Thyroid gland (tissue), 4 donors: ENCODE measurements around the gene SLF1. TPM values are rescaled to one million over a fixed set of nuclear protein-coding genes. Genes with fewer than 3 reads are reported as not detected.
A peak's percentile ranks its signal among the peaks of the same experiment; 100 is the strongest.

ENCODE experiments used
- DNase-seq, 2 donors: peaks; one replicate each; pipeline ENCODE4 v3.0.0-alpha.2; 2019
- H3K27ac ChIP-seq, 3 donors: fragments of 200-600 bp; sonication (generic); 1 replicate in 2 of 3; 2 replicates in 1 of 3; pipeline ENCODE4 v1.5.1; 2016 to 2019; ENCODE audit warnings: mild to moderate bottlenecking in 1 of 3, moderate library complexity in 1 of 3
- H3K27me3 ChIP-seq: fragments of 200-600 bp; sonication (generic); one replicate; pipeline ENCODE4 v1.5.1; 2019
- H3K36me3 ChIP-seq, 2 donors: fragments of 200-600 bp; sonication (generic); one replicate each; pipeline ENCODE4 v1.5.1; 2016 to 2019
- H3K4me1 ChIP-seq, 2 donors: fragments of 200-600 bp; sonication (generic); one replicate each; pipeline ENCODE4 v1.5.1; 2017 to 2019
- H3K4me3 ChIP-seq, 3 donors: fragments of 200-600 bp; sonication (generic); replicated peaks in 1 of 3; 1 replicate in 2 of 3; 2 replicates in 1 of 3; pipeline ENCODE4 v1.5.1; 2016; ENCODE audit warnings: mild to moderate bottlenecking in 1 of 3
- H3K9me3 ChIP-seq: fragments of 200-600 bp; sonication (generic); one replicate; pipeline ENCODE4 v1.5.1; 2017
- POLR2A ChIP-seq, 2 donors: fragments of 450-650 bp; IDR thresholded peaks; one replicate each; pipeline ENCODE4 v1.6.1; 2017; ENCODE audit warnings: antibody characterized with exemption in 2 of 2, mild to moderate bottlenecking in 2 of 2, moderate library complexity in 1 of 2
- WGBS, 2 donors: methylation state at CpG; one replicate each; pipeline ENCODE4 v1.1.5; 2017; 5-methylcytosine and 5-hydroxymethylcytosine counted together
- intact Hi-C: fragments of 100-400 bp; cut with DNase I; formaldehyde crosslinking; loops from one replicate; pipeline ENCODE4 v1.15.1; 2023
- total RNA-seq, 4 donors: library from RNA; depleted of rRNA; stranded (reverse); fragments of >200 nt; gene quantifications; one replicate each; pipeline ENCODE4 v1.2.3, GENCODE V29; 2016
- TF ChIP-seq, protein P1 (sequence below), 6 experiments: fragments of 200-600 bp in 3 of 6; fragments of 450-650 bp in 3 of 6; sonication (generic) in 3 of 6; IDR thresholded peaks; one replicate each; pipeline ENCODE4 v1.5.1; 2016 to 2019; ENCODE audit warnings: antibody characterized with exemption in 6 of 6, mild to moderate bottlenecking in 2 of 6, inconsistent platforms in 1 of 6, moderate library complexity in 1 of 6

SLF1 gene
- total RNA-seq, 4 donors from 2014 or later = 5.6 to 17.4 (median 9.0) TPM

DNA sequence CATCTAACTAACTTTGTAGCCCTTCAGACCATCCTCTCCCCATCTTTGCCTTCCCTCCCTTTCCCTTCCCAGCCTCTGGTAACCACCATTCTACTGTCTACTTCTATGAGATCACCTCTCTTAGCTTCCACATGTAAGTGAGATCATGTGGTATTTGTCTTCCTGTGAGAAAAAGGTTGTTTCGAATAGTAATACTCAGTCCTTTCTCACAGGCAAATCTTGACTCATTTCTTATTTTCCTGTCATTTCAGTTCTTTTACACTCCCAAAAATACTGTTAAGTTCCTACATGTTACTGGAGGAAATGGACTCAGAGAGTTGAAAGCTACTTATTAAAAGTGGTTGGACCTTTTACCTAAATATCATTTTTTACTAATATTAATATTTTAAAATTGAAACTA is 82.1 kb downstream of the SLF1 start:
- Histone ChIP-seq H3K4me1 (no peaks in the 10 kb centered on the region), H3K27ac (no peak overlapping the region), H3K36me3 (no peaks in the 10 kb centered on the region), H3K9me3 (no peaks in the 10 kb centered on the region), H3K4me3 (no peak overlapping the region), H3K27me3 (no peaks in the 10 kb centered on the region)
- 91 to 92% methylated on average over 1 of the region's 1 CpG for WGBS, 2 donors
- intact Hi-C loops = no loop called here
- DNase-seq = no peak
- TF ChIP-seq, protein P1, sequence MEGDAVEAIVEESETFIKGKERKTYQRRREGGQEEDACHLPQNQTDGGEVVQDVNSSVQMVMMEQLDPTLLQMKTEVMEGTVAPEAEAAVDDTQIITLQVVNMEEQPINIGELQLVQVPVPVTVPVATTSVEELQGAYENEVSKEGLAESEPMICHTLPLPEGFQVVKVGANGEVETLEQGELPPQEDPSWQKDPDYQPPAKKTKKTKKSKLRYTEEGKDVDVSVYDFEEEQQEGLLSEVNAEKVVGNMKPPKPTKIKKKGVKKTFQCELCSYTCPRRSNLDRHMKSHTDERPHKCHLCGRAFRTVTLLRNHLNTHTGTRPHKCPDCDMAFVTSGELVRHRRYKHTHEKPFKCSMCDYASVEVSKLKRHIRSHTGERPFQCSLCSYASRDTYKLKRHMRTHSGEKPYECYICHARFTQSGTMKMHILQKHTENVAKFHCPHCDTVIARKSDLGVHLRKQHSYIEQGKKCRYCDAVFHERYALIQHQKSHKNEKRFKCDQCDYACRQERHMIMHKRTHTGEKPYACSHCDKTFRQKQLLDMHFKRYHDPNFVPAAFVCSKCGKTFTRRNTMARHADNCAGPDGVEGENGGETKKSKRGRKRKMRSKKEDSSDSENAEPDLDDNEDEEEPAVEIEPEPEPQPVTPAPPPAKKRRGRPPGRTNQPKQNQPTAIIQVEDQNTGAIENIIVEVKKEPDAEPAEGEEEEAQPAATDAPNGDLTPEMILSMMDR (IDR thresholded peaks at IDR 0.05) = no peak
- TF ChIP-seq POLR2A (IDR thresholded peaks at IDR 0.05) = no peak

DNA sequence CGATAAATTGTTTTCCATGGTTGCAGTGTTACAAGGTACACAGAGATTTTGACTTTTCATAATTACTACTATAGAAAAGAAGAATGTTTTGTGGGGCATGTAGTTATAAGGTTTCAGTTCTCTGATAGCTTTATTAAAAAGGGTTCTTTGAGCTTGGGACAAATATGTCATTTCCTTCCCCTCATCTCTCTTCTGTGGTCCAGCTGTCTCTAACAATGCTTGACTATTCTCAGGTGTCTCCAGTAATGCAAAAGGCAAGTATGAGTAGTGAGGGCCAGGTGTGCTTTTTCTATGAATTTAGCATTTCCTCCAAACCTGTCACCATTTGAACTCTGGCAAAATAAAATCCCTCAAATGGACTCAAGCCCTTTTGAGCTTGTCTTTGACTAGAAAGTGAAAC is 84.3 kb downstream of the SLF1 start:
- Histone ChIP-seq H3K27ac (no peak overlapping the region), H3K9me3 (no peaks in the 10 kb centered on the region), H3K27me3 (no peaks in the 10 kb centered on the region), H3K4me1 (no peaks in the 10 kb centered on the region), H3K36me3 (no peaks in the 10 kb centered on the region), H3K4me3 (no peak overlapping the region)
- no peak for DNase-seq
- TF ChIP-seq, protein P1 (IDR thresholded peaks at IDR 0.05) = no peak
- no peak for TF ChIP-seq POLR2A (IDR thresholded peaks at IDR 0.05)
- intact Hi-C loops = no loop called here
- WGBS, 2 donors = 96 to 100% methylated on average over 1 of the region's 1 CpG

DNA sequence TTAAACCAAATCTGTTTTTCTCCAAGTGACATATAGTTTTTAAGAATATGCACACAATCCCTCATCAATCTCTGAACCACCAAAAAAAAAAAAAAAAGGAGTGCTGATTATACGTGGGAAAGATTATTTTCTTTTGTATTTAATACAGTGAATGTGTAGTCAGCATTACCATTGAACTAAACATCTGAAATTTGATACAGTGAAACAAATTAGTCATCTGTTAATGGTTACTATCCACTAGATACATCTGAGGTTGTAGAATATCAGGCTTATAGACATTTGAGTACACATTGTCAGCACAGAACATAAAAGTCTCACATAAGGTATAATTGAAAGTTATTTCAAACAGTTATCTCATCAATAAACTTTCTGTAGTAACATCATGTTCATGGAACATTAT is 87.0 kb downstream of the SLF1 start:
- 75 to 82% methylated on average over 1 of the region's 1 CpG for whole genome bisulfite sequencing, 2 donors
- intact Hi-C loops = no loop called here
- no peaks in the 10 kb centered on the region for H3K4me1 ChIP-seq
- no peaks in the 10 kb centered on the region for H3K36me3 ChIP-seq
- no peak for TF ChIP-seq POLR2A (IDR thresholded peaks at IDR 0.05)
- TF ChIP-seq, protein P1 (IDR thresholded peaks at IDR 0.05) = no peak
- H3K4me3 ChIP-seq = no peak overlapping the region
- no peaks in the 10 kb centered on the region for H3K9me3 ChIP-seq
- no peak overlapping the region for H3K27ac ChIP-seq
- H3K27me3 ChIP-seq = no peaks in the 10 kb centered on the region
- DNase-seq = no peak

DNA sequence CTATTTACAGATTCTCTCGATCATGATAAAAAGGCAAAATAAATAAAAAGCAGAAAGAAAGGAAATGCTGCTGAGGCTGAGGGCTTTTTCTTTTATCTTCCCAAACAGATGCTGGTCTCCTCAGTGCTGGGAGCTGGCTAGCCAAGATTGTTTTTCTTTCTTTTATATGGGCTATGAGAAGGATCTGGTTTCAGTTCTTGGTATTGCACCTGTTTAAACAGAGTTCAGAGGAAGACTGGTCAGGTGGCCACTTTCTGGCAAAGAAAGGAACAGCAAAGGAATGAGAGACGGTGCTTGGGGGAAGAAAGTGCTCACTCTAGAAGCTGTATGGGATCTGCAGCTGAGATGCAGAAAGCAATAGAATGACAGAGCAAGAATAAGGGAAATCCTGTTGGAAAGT is 88.9 kb downstream of the SLF1 start:
- Histone ChIP-seq H3K27me3 (no peaks in the 10 kb centered on the region), H3K4me3 (no peak overlapping the region), H3K9me3 (no peaks in the 10 kb centered on the region), H3K27ac (no peak overlapping the region), H3K36me3 (no peaks in the 10 kb centered on the region), H3K4me1 (no peaks in the 10 kb centered on the region)
- intact Hi-C loops = no loop called here
- 19 to 22% methylated on average over 2 of the region's 2 CpGs for WGBS, 2 donors
- TF ChIP-seq POLR2A (IDR thresholded peaks at IDR 0.05) = no peak
- TF ChIP-seq, protein P1 (IDR thresholded peaks at IDR 0.05) = no peak
- DNase-seq = peak; percentile 7 to 19

DNA sequence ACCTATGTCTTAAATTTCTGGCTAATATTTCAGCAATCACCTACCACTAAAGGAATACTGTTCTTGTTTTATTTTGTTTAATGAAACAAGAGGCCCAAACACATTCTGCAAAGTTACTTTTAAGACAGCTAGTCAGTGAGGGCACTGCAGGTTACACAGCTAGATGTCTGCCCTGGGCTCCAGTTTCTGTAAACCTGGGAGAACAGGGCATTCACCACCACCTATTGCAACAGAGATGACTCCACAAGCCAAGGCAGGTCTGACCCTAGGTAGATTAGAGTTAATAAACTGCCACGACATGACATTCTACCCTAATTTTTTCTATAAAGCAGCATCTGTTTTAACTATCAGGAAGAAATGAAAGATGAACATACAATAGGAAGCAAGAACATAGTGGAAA is 90.8 kb downstream of the SLF1 start:
- 97% methylated on average over 1 of the region's 1 CpG for WGBS, 2 donors
- Histone ChIP-seq H3K4me1 (no peaks in the 10 kb centered on the region), H3K36me3 (no peaks in the 10 kb centered on the region), H3K27me3 (no peaks in the 10 kb centered on the region), H3K9me3 (no peaks in the 10 kb centered on the region), H3K4me3 (no peak overlapping the region), H3K27ac (no peak overlapping the region)
- intact Hi-C loops = no loop called here
- no peak for DNase-seq
- TF ChIP-seq POLR2A (IDR thresholded peaks at IDR 0.05) = no peak
- TF ChIP-seq, protein P1 (IDR thresholded peaks at IDR 0.05) = no peak
